ENCODE data around the gene PLEKHG4B. TPM values are rescaled to one million over a fixed set of nuclear protein-coding genes. Genes with fewer than 3 reads are reported as not detected.
"Not testable (repeated sequence)": the region's sequence is repeated elsewhere in the genome, so short reads cannot be mapped to it uniquely, and the experiment has no call there.

PLEKHG4B gene
- total RNA-seq, 5 donors from 2014 or later (not counting 1 experiment from before 2014, with no cell fraction given) = 0.06 to 0.09 TPM; not detected in 3

DNA sequence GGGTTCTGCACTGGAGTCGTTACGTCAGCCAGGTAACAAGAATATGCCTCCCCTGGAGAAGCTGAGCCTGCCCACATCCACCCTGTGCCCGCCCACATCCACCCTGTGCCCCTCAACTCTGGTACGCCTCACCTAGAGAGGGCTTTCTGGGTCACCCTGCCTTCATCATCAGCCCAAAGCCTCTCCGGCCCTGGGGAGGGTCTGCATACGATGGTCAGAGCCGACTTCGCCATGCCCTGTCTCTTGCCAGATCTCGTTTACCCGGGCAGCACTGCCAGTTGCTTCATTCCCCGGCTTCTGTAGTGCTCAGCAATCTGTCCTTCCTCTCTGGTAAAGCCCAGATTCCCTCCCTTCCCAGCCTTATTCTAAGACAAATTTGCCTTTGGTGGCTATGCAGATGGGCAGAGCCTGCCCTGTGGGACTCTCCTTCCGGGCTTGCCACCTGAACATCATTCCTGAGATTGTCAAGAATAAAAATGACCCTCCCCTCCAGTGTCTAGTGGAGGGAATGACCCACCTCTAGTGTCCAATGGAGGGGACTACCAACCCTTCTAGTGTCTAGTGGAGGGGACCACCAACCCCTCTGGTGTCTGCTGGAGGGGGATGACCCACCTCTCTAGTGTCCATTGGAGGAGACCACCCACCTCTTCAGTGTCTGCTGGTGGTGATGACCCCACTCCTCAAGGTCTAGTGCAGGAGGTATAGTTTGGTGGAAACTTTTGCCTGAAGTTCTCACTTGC lies 3.4 kb downstream of the PLEKHG4B start:
- no peak overlapping the region for H3K27ac Mint-ChIP-seq
- no peaks in the 10 kb centered on the region for H3K9me3 Mint-ChIP-seq
- peaks cover 56 to 74% of the 10 kb centered on the region in 2 donors for H3K27me3 Mint-ChIP-seq
- Histone ChIP-seq H3K27me3 (replicated peaks in 1 of 2; ENCODE audit: control insufficient read depth in 2 of 2, extremely low read depth in 1 of 2, insufficient read depth in 2 of 2, low read length in 1 of 2) (peaks cover 0 to 46% of the 10 kb centered on the region in 2 experiments), H3K4me1 (ENCODE audit: control insufficient read depth in 1 of 2, extremely low read depth in 1 of 2, insufficient read depth in 2 of 2, low read length in 2 of 2) (peaks cover 0 to 3% of the 10 kb centered on the region in 2 experiments), H3K36me3 (ENCODE audit: control insufficient read depth in 2 of 2, extremely low read depth in 1 of 2, insufficient read depth in 1 of 2, low read length in 1 of 2) (no peaks in the 10 kb centered on the region), H3K4me3 (ENCODE audit: control insufficient read depth in 1 of 2, extremely low read depth in 1 of 2, low read length in 1 of 2) (no peak overlapping the region), H3K9me3 (no peaks in the 10 kb centered on the region), H3K27ac (ENCODE audit: low read length) (no peak overlapping the region)
- WGBS (ENCODE audit: insufficient coverage) = 82% methylated on average over 9 of the region's 12 CpGs
- no peaks in the 10 kb centered on the region for H3K36me3 Mint-ChIP-seq
- H3K4me3 Mint-ChIP-seq = no peak overlapping the region
- ChIA-PET POLR2A (no interaction called here), CTCF (no interaction called here)
- DNase-seq = no peak
- H3K4me1 Mint-ChIP-seq = peaks cover 3 to 10% (median 8%) of the 10 kb centered on the region in 3 donors
- ATAC-seq (replicated peaks in 1 of 4) = no peak

DNA sequence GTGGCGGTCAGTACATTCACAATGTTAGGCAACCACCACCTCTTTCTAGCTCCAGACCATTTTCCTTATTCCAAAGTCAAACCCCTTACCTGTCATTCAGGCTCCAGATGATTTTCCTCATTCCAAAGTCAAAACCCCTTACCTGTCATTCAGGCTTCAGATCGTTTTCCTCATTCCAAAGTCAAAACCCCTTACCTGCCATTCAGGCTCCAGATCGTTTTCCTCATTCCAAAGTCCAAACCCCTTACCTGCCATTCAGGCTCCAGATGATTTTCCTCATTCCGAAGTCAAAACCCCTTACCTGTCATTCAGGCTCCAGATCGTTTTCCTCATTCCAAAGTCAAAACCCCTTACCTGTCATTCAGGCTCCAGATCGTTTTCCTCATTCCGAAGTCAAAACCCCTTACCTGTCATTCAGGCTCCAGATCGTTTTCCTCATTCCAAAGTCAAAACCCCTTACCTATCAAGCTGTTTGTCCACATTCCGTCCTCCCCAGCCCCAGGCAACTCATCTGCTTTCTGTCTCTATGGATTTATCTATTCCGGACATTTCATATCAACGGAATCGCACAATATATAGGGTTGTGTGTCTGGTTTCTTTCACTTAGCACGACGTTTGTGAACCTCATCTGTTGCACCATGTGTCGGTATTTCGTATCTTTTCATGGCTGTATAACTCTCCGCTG lies 5.2 kb downstream of the PLEKHG4B start:
- peaks cover 0 to 3% of the 10 kb centered on the region in 2 experiments for H3K4me1 ChIP-seq (ENCODE audit: control insufficient read depth in 1 of 2, extremely low read depth in 1 of 2, insufficient read depth in 2 of 2, low read length in 2 of 2)
- Mint-ChIP-seq H3K4me3 (no peak overlapping the region), H3K36me3 (no peaks in the 10 kb centered on the region), H3K9me3 (no peaks in the 10 kb centered on the region), H3K27ac (no peak overlapping the region), H3K27me3 (peaks cover 45 to 61% of the 10 kb centered on the region in 2 donors), H3K4me1 (peaks cover 0 to 3% (median 0%) of the 10 kb centered on the region in 3 donors)
- 77% methylated on average over 12 of the region's 17 CpGs for WGBS (ENCODE audit: insufficient coverage)
- CTCF ChIA-PET = no interaction called here
- no peak overlapping the region for H3K27ac ChIP-seq (ENCODE audit: low read length)
- POLR2A ChIA-PET = no interaction called here
- ATAC-seq (replicated peaks in 1 of 4) = no peak
- H3K36me3 ChIP-seq (ENCODE audit: control insufficient read depth in 2 of 2, extremely low read depth in 1 of 2, insufficient read depth in 1 of 2, low read length in 1 of 2) = no peaks in the 10 kb centered on the region
- H3K27me3 ChIP-seq (replicated peaks in 1 of 2; ENCODE audit: control insufficient read depth in 2 of 2, extremely low read depth in 1 of 2, insufficient read depth in 2 of 2, low read length in 1 of 2) = peaks cover 0 to 32% of the 10 kb centered on the region in 2 experiments
- H3K4me3 ChIP-seq (ENCODE audit: control insufficient read depth in 1 of 2, extremely low read depth in 1 of 2, low read length in 1 of 2) = no peak overlapping the region
- no peak for DNase-seq
- H3K9me3 ChIP-seq = no peaks in the 10 kb centered on the region

DNA sequence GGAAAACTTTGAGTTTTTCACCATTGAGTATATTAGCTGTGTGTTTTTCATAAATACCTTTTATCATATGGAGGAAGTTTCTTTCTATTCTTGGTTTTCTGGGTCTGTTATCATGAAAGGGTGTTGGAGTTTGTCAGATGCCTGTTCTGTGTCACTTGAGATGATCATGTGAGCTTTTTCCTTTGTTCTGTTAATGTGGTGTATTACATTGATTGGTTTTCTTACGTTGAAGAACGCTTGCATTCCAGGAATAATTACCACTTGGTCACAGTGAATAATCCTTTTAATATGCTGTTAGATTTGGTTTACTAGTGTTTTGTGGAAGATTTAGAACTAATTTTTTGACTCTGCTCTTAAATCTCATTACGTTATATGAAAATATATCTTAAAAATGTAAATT lies 7.8 kb downstream of the PLEKHG4B start:
- ChIA-PET POLR2A (no interaction called here), CTCF (no interaction called here)
- Histone ChIP-seq H3K27me3 (replicated peaks in 1 of 2; ENCODE audit: control insufficient read depth in 2 of 2, extremely low read depth in 1 of 2, insufficient read depth in 2 of 2, low read length in 1 of 2) (peaks cover 0 to 12% of the 10 kb centered on the region in 2 experiments), H3K4me1 (ENCODE audit: control insufficient read depth in 1 of 2, extremely low read depth in 1 of 2, insufficient read depth in 2 of 2, low read length in 2 of 2) (no peaks in the 10 kb centered on the region), H3K4me3 (ENCODE audit: control insufficient read depth in 1 of 2, extremely low read depth in 1 of 2, low read length in 1 of 2) (no peak overlapping the region), H3K9me3 (no peaks in the 10 kb centered on the region), H3K36me3 (ENCODE audit: control insufficient read depth in 2 of 2, extremely low read depth in 1 of 2, insufficient read depth in 1 of 2, low read length in 1 of 2) (no peaks in the 10 kb centered on the region), H3K27ac (ENCODE audit: low read length) (no peak overlapping the region)
- Mint-ChIP-seq H3K9me3 (no peaks in the 10 kb centered on the region), H3K27ac (no peak overlapping the region), H3K27me3 (peaks cover 30 to 51% of the 10 kb centered on the region in 2 donors), H3K4me1 (no peaks in the 10 kb centered on the region), H3K4me3 (no peak overlapping the region), H3K36me3 (no peaks in the 10 kb centered on the region)
- DNase-seq (no peak), ATAC-seq (replicated peaks in 1 of 4) (no peak)
- WGBS (ENCODE audit: insufficient coverage) = no CpG with 5 or more reads among the region's 3 CpGs

DNA sequence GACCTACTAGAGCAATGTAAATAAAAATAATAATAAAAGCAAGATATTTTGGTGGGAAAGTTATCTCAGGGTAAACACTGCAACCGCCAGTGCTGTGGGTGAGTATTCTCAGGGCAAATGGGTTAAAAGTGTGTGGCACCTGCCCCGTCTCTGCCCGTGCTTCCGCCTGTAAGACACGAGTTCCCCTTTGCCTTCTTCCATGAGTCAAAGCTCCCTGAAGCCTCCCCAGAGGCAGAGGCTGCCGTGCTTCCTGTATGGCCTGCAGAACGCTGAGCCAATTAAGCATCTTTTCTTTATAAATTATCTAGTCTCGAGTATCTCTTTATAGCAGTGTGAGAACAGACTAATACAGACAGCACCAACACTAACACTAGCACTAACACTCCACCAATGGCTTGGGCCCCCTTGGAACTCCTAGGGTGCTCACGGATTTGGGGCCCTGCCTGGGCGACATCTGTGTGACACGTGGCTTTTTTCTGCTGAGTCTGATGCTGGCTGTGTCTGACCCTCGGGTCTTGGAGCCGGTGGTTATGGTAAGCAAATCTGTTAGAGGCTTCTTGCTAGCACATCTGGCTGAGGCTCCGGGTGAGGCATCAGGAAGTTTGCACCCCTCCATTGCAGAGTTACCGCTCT lies 10.6 kb downstream of the PLEKHG4B start:
- H3K27ac Mint-ChIP-seq = no peak overlapping the region
- no peaks in the 10 kb centered on the region for H3K9me3 Mint-ChIP-seq
- ChIA-PET CTCF (no interaction called here), POLR2A (no interaction called here)
- H3K4me1 Mint-ChIP-seq = no peaks in the 10 kb centered on the region
- no peak for DNase-seq
- no peak overlapping the region for H3K4me3 Mint-ChIP-seq
- 80% methylated on average over 12 of the region's 15 CpGs for WGBS (ENCODE audit: insufficient coverage)
- peaks cover 9 to 33% of the 10 kb centered on the region in 2 donors for H3K27me3 Mint-ChIP-seq
- H3K36me3 Mint-ChIP-seq = no peaks in the 10 kb centered on the region
- H3K27me3 ChIP-seq (replicated peaks in 1 of 2; ENCODE audit: control insufficient read depth in 2 of 2, extremely low read depth in 1 of 2, insufficient read depth in 2 of 2, low read length in 1 of 2) = peaks cover 0 to 16% of the 10 kb centered on the region in 2 experiments
- no peaks in the 10 kb centered on the region for H3K36me3 ChIP-seq (ENCODE audit: control insufficient read depth in 2 of 2, extremely low read depth in 1 of 2, insufficient read depth in 1 of 2, low read length in 1 of 2)
- H3K4me3 ChIP-seq (ENCODE audit: control insufficient read depth in 1 of 2, extremely low read depth in 1 of 2, low read length in 1 of 2) = no peak overlapping the region
- no peak for ATAC-seq (replicated peaks in 1 of 4)
- no peak overlapping the region for H3K27ac ChIP-seq (ENCODE audit: low read length)
- no peaks in the 10 kb centered on the region for H3K9me3 ChIP-seq
- H3K4me1 ChIP-seq (ENCODE audit: control insufficient read depth in 1 of 2, extremely low read depth in 1 of 2, insufficient read depth in 2 of 2, low read length in 2 of 2) = no peaks in the 10 kb centered on the region

- H3K4me3 Mint-ChIP-seq; H3K27ac ChIP-seq (ENCODE audit: low read length); POLR2A ChIA-PET; H3K36me3 Mint-ChIP-seq; CTCF ChIA-PET; DNase-seq; H3K4me1 ChIP-seq (ENCODE audit: control insufficient read depth in 1 of 2, extremely low read depth in 1 of 2, insufficient read depth in 2 of 2, low read length in 2 of 2); H3K4me1 Mint-ChIP-seq; H3K9me3 ChIP-seq; H3K4me3 ChIP-seq (ENCODE audit: control insufficient read depth in 1 of 2, extremely low read depth in 1 of 2, low read length in 1 of 2); H3K9me3 Mint-ChIP-seq; ATAC-seq (replicated peaks in 1 of 4); H3K27ac Mint-ChIP-seq; H3K36me3 ChIP-seq (ENCODE audit: control insufficient read depth in 2 of 2, extremely low read depth in 1 of 2, insufficient read depth in 1 of 2, low read length in 1 of 2): not testable (repeated sequence)
- H3K27me3 Mint-ChIP-seq = peaks cover 7 to 27% of the 10 kb centered on the region in 2 donors
- 82% methylated on average over 6 of the region's 9 CpGs for WGBS (ENCODE audit: insufficient coverage)
- peaks cover 0 to 15% of the 10 kb centered on the region in 2 experiments for H3K27me3 ChIP-seq (replicated peaks in 1 of 2; ENCODE audit: control insufficient read depth in 2 of 2, extremely low read depth in 1 of 2, insufficient read depth in 2 of 2, low read length in 1 of 2)
Measured at GRCh38 chr5:104106-104505, 12.1 kb downstream of the PLEKHG4B start.

DNA sequence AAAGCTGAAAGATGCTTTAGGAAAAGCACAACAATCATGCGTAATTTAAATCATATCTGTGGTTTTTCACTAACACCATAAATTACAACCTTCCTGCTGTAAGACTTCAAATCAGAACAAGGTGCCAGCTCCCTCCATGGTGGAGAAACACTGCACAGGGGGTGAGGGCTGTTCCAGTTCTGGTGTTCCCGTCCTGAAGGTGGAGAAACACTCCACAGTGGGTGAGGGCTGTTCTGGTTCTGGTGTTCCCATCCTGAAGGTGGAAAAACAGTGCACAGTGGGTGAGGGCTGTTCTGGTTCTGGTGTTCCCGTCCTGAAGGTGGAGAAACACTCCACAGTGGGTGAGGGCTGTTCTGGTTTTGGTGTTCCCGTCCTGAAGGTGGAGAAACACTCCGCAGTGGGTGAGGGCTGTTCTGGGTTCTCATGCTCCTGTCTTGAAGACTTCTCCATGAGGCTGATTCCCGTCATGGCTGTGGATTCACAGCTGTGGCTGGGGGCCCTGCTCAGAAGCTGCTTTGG lies 12.9 kb downstream of the PLEKHG4B start:
- peaks cover 2 to 20% of the 10 kb centered on the region in 2 donors for H3K27me3 Mint-ChIP-seq
- H3K4me3 Mint-ChIP-seq = no peak overlapping the region
- Histone ChIP-seq H3K4me1 (ENCODE audit: control insufficient read depth in 1 of 2, extremely low read depth in 1 of 2, insufficient read depth in 2 of 2, low read length in 2 of 2) (no peaks in the 10 kb centered on the region), H3K9me3 (no peaks in the 10 kb centered on the region), H3K4me3 (ENCODE audit: control insufficient read depth in 1 of 2, extremely low read depth in 1 of 2, low read length in 1 of 2) (no peak overlapping the region), H3K27ac (ENCODE audit: low read length) (no peak overlapping the region), H3K27me3 (replicated peaks in 1 of 2; ENCODE audit: control insufficient read depth in 2 of 2, extremely low read depth in 1 of 2, insufficient read depth in 2 of 2, low read length in 1 of 2) (peaks cover 0 to 15% of the 10 kb centered on the region in 2 experiments), H3K36me3 (ENCODE audit: control insufficient read depth in 2 of 2, extremely low read depth in 1 of 2, insufficient read depth in 1 of 2, low read length in 1 of 2) (no peaks in the 10 kb centered on the region)
- no peak for ATAC-seq (replicated peaks in 1 of 4)
- no peaks in the 10 kb centered on the region for H3K4me1 Mint-ChIP-seq
- ChIA-PET POLR2A (no interaction called here), CTCF (no interaction called here)
- 61% methylated on average over 5 of the region's 6 CpGs for WGBS (ENCODE audit: insufficient coverage)
- H3K36me3 Mint-ChIP-seq = no peaks in the 10 kb centered on the region
- no peak overlapping the region for H3K27ac Mint-ChIP-seq
- no peaks in the 10 kb centered on the region for H3K9me3 Mint-ChIP-seq
- DNase-seq = no peak
